Body of pancreas (tissue), 4 donors: ENCODE data around the gene LHX8. TPM values are rescaled to one million over a fixed set of nuclear protein-coding genes. Genes with fewer than 3 reads are reported as not detected.
A peak's percentile ranks its signal among the peaks of the same experiment; 100 is the strongest.

Source experiments
- ATAC-seq: fragments of 150-250 bp; one replicate; pipeline ENCODE4 v1.9.1; 2016
- DNase-seq, 4 donors: peaks; one replicate each; pipeline ENCODE4 v3.0.0-alpha.2; 2019
- H3K27ac ChIP-seq, 4 donors: fragments of 200-600 bp; sonication (generic); 1 replicate in 3 of 4; 2 replicates in 1 of 4; pipeline versions ENCODE4 v1.5.1 to v1.6.1; 2016 to 2019; ENCODE audit warnings: mild to moderate bottlenecking in 1 of 4, mixed read lengths in 1 of 4, moderate library complexity in 1 of 4
- H3K27me3 ChIP-seq, 2 donors: fragments of 200-600 bp; sonication (generic); one replicate each; pipeline ENCODE4 v1.6.0; 2016; ENCODE audit warnings: mild to moderate bottlenecking in 1 of 2
- H3K36me3 ChIP-seq, 2 donors: fragments of 200-600 bp; sonication (generic); replicated peaks in 1 of 2; 2 replicates each; pipeline ENCODE4 v1.5.1; 2016; ENCODE audit warnings: low read depth in 2 of 2; ENCODE audit not compliant: insufficient read depth in 1 of 2
- H3K4me1 ChIP-seq: fragments of 200-600 bp; sonication (generic); one replicate; pipeline ENCODE4 v1.6.0; 2016
- H3K4me3 ChIP-seq, 2 donors: fragments of 200-600 bp; sonication (generic); 1 replicate in 1 of 2; 2 replicates in 1 of 2; pipeline ENCODE4 v1.5.1; 2016 to 2019
- H3K9me3 ChIP-seq, 3 donors: fragments of 200-600 bp; sonication (generic); 1 replicate in 2 of 3; 2 replicates in 1 of 3; pipeline ENCODE4 v1.5.1; 2016
- CTCF ChIP-seq, 7 experiments: fragments of 450-650 bp in 4 of 7; fragments of 200-600 bp in 3 of 7; sonication (generic) in 3 of 7; IDR thresholded peaks; one replicate each; pipeline ENCODE4 v1.5.1; 2016 to 2019; ENCODE audit warnings: antibody characterized with exemption in 7 of 7
- POLR2A ChIP-seq, 3 donors: fragments of 450-650 bp; IDR thresholded peaks; one replicate each; pipeline ENCODE4 v1.6.1; 2016; ENCODE audit warnings: antibody characterized with exemption in 3 of 3, mild to moderate bottlenecking in 2 of 3
- WGBS, 2 donors: methylation state at CpG; one replicate each; pipeline ENCODE4 v1.1.5; 2017; 5-methylcytosine and 5-hydroxymethylcytosine counted together
- intact Hi-C: fragments of 100-400 bp; cut with DNase I; formaldehyde crosslinking; loops from one replicate; pipeline ENCODE4 v1.15.1; 2023
- total RNA-seq, 2 donors: library from RNA; depleted of rRNA; stranded (reverse); fragments of >200 nt; gene quantifications; one replicate each; pipeline ENCODE4 v1.1.0, GENCODE V29; 2016

The LHX8 gene
- total RNA-seq, 2 donors from 2014 or later: not detected

DNA sequence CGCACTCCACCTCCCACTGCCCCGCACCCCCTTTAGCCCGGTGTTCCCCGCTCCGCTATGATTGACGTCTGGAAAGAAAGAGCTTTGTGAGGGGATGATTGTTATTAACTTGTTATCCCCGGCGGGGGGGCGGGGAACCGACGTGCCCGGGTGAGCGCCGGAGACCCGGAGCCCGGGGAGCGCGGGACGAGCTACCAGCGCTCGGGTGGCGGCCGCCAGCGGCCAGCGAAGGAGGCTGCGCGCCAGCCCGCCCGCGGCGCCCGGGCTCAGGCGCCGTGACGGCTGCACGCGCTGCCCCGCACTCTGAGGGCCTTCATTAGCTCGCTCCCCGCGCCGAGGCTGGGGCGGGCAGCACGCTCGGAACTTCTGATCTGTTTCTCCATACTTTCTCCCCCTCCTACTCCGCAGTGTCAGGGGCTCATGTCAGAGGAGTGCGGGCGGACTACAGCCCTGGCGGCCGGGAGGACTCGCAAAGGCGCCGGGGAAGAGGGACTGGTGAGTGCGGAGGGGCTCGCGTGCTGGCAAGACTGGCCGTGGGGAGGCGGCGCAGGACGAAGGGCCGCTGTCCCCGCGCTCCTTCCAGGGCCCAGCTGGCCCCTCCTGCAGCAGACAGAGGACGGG lies 2.1 kb downstream of the LHX8 start:
- TF ChIP-seq CTCF (IDR thresholded peaks at IDR 0.05) (no peak), POLR2A (IDR thresholded peaks at IDR 0.05) (no peak)
- no peak for DNase-seq
- intact Hi-C loops: no loop called here
- ATAC-seq: peak; percentile 55
- no peaks in the 10 kb centered on the region for H3K9me3 ChIP-seq
- H3K27me3 ChIP-seq: peaks cover 0 to 48% of the 10 kb centered on the region in 2 donors
- H3K27ac ChIP-seq: no peak overlapping the region
- peaks cover 26% of the 10 kb centered on the region for H3K4me1 ChIP-seq
- H3K4me3 ChIP-seq: no peak overlapping the region
- WGBS, 2 donors: 2 to 10% methylated on average over 7 to 64 of the region's 64 CpGs
- no peaks in the 10 kb centered on the region for H3K36me3 ChIP-seq

- ATAC-seq: no peak
- no peaks in the 10 kb centered on the region for H3K36me3 ChIP-seq
- TF ChIP-seq POLR2A (IDR thresholded peaks at IDR 0.05): no peak
- no peak for TF ChIP-seq CTCF (IDR thresholded peaks at IDR 0.05)
- H3K27ac ChIP-seq: no peak overlapping the region
- intact Hi-C loops: no loop called here
- no peak overlapping the region for H3K4me3 ChIP-seq
- no peaks in the 10 kb centered on the region for H3K9me3 ChIP-seq
- peaks cover 0 to 42% of the 10 kb centered on the region in 2 donors for H3K27me3 ChIP-seq
- DNase-seq: no peak
- peaks cover 26% of the 10 kb centered on the region for H3K4me1 ChIP-seq
- WGBS, 2 donors: 8 to 16% methylated on average over 13 to 32 of the region's 37 CpGs
Observed at GRCh38 chr1:75136921-75137641, 2.9 kb downstream of the LHX8 start.

DNA sequence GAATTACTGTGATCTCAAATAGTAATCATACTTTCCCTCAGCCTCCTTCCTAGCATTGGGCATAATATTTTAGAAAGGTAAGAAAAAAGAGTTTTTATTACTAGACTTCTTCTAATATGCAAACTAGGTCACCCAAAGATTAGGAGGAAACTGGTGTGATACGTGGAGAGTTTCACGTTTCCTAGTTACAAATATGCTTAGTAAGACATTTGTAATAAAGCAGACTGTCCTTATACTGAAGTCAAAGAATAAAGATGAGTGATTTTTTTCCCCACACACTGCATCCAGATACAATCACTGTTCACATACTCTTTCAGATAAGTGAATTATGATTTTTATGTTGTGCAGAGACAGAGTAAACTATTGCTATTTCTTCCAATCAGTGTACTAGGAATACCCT lies 17.9 kb downstream of the LHX8 start:
- no peaks in the 10 kb centered on the region for H3K9me3 ChIP-seq
- no peaks in the 10 kb centered on the region for H3K27me3 ChIP-seq
- TF ChIP-seq CTCF (IDR thresholded peaks at IDR 0.05): no peak
- no peak for TF ChIP-seq POLR2A (IDR thresholded peaks at IDR 0.05)
- ATAC-seq: no peak
- no peak overlapping the region for H3K4me3 ChIP-seq
- no peaks in the 10 kb centered on the region for H3K36me3 ChIP-seq
- no peak overlapping the region for H3K27ac ChIP-seq
- no peak for DNase-seq
- intact Hi-C loops: no loop called here
- no peaks in the 10 kb centered on the region for H3K4me1 ChIP-seq
- WGBS, 2 donors: 45 to 47% methylated on average over 2 of the region's 2 CpGs

DNA sequence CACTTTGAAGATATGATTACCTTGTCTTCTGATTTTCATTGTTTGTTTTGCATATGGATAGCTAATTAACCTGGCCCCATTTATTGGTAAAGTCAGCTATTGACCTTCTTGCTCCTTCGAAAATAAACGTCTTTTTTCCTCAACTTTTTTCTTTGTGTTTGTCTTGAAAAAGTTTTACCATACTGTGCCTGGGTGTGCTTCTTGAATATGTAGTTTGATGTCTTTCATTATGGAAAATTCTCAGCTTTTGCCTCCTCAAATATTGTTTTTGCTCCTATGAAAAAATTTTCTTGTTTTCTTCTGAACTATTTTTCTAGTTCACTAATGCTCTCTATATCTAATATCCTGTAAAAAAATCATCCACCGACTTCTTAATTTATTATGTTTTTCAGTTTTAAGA lies 25.0 kb downstream of the LHX8 start:
- H3K27me3 ChIP-seq: no peaks in the 10 kb centered on the region
- H3K27ac ChIP-seq: no peak overlapping the region
- H3K36me3 ChIP-seq: no peaks in the 10 kb centered on the region
- no peak overlapping the region for H3K4me3 ChIP-seq
- no peaks in the 10 kb centered on the region for H3K9me3 ChIP-seq
- intact Hi-C loops: no loop called here
- 58 to 66% methylated on average over 3 of the region's 3 CpGs for WGBS, 2 donors
- H3K4me1 ChIP-seq: no peaks in the 10 kb centered on the region
- no peak for TF ChIP-seq CTCF (IDR thresholded peaks at IDR 0.05)
- no peak for TF ChIP-seq POLR2A (IDR thresholded peaks at IDR 0.05)
- no peak for ATAC-seq
- no peak for DNase-seq

- TF ChIP-seq CTCF (IDR thresholded peaks at IDR 0.05) (no peak), POLR2A (IDR thresholded peaks at IDR 0.05) (no peak)
Observed at GRCh38 chr1:75165264-75165663, 31.1 kb downstream of the LHX8 start.

More at GRCh38 chr1:75165264-75165663, 31.1 kb downstream of the LHX8 start:
- Histone ChIP-seq H3K27ac (no peak overlapping the region), H3K4me3 (no peak overlapping the region), H3K4me1 (no peaks in the 10 kb centered on the region), H3K36me3 (no peaks in the 10 kb centered on the region), H3K9me3 (no peaks in the 10 kb centered on the region), H3K27me3 (no peaks in the 10 kb centered on the region)
- ATAC-seq (no peak), DNase-seq (no peak)
- intact Hi-C loops: no loop called here
